ENCODE results near the gene GALNT1.
"Not testable (repeated sequence)": the region's sequence is repeated elsewhere in the genome, so short reads cannot be mapped to it uniquely, and the experiment has no call there.

Gene GALNT1

DNA sequence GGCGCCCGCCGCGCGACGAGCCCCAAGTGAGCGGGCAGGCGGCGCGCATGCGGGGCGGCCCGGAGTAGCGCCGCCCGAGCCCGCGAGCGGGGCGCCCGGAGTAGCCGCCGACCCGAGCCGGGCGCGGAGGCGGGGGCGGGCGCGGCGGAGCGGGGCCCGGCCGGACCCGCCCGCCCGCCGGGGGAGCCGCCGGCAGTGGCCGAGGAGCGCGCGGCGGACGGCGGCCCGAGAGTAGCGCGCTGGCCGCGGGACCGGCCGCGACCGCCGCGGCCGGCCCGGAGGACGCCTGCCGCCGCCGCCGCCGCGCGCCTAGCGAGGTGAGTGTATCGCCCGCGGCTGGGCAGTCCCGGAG lies at the start of gene GALNT1:
TSS of gene GALNT1 (plus strand) at position 195 of the 352 bp plus-strand sequence. CDS start 72,923 bp downstream, outside the sequence.
- DNase-seq = no peak

GRCh38 chr18:35533916-35534405 lies 47.6 kb upstream of the GALNT1 start:
- DNase-seq = no peak

DNA sequence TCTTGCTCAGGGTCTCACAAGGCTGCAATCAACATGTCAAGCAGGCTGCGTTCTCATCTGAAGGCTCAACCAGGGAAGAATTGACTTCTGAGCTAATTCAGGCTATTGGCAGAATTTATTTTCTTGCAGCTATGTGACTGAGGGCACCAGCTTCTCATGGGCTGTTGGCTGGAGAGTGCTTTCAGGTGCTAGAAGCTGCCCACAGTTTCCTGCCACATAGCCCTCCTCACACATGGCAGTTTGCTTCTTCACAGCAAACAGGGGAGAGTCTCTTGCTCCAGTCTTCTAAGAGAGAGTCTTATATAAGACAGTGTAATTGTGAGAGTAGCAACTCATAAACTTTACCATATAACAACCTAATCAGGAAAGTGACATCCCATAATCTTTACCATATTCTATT lies 46.2 kb upstream of the GALNT1 start:
- DNase-seq = no peak

GRCh38 chr18:35542356-35542755 lies 39.2 kb upstream of the GALNT1 start:
- DNase-seq = no peak

DNA sequence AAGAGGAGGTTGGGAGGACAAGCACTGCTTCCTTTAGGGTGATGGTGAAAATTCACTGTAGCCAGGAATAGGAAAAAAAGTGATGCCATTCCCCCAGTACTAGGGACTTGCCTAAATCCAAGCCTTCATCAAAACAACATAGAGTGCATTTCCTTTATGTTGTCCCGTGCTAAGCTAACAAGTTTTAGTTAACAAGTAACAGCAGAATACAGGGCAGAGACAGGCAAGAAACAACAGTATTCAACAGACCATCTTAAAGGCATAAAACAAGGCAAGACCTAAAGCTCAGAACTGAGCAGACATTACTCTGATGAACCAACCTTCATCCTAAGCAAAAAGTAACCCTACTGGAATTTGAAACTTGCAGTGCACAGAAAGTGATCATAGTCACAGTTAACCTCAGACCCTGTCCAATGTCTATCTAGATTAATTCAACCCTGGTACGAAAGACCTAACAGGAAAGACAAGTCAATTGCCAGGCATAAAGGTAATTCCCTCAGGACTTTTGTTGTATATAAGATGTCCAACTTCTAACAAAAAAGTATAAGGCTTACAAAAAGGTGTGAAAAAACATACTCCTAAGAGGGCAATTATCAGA lies 34.4 kb upstream of the GALNT1 start:
- no peak for DNase-seq

DNA sequence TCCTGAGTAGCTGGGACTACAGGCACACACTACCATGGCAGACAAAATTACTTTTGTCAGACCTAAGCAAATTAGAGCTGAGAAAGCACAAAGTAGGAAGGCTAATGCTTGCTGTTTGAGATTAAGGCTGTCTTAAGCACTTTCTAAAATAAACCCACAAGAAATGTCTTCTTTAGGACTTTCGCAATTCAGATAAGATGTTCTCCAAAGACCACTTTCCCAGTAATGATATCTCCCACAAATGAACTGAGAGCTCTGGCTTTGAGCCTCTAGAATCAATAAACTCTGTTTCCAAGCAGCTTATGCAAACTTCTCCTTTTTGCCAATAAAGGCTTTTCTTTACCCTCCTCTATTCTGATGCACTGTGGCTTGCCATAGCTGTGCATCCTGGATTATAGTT lies 32.0 kb upstream of the GALNT1 start:
- no peak for DNase-seq

DNA sequence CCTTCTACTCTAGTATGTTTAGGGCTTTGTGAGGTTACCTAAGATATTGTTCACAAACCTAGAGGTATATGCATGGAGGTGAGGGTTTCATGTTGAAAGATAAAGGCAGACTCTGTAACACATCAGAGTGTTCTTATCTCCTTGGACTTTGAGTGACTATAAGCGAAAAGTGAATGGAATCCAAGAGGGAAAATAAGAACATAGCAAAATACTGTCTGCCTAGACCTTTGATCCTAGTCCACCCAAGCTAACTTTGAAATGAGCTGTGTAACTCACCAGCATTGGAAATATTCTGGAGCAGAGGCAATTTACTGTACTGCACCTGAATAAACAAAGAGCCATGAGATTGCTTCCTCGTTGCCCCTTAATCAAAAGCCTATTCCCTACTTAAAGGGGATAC lies 28.2 kb upstream of the GALNT1 start:
- no peak for DNase-seq

DNA sequence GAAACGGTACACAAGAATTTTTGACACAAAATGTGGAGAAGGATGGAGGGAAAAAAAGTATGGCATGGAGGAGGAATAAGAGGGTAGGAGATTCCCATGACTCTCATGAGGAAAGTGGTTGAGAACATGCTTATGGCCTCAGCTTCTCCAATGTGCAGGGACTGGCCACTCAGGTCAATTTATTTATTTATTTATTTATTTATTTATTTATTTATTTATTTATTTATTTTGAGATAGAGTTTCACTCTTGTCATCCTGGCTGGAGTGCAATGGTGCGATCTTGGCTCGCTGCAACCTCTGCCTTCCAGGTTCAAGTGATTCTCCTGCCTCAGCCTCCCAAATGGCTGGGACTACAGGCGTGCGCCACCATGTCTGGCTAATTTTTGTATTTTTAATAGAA lies 26.0 kb upstream of the GALNT1 start:
- DNase-seq = not testable (repeated sequence)

- no peak for DNase-seq
Measured at GRCh38 chr18:35559867-35560266, 21.7 kb upstream of the GALNT1 start.

DNA sequence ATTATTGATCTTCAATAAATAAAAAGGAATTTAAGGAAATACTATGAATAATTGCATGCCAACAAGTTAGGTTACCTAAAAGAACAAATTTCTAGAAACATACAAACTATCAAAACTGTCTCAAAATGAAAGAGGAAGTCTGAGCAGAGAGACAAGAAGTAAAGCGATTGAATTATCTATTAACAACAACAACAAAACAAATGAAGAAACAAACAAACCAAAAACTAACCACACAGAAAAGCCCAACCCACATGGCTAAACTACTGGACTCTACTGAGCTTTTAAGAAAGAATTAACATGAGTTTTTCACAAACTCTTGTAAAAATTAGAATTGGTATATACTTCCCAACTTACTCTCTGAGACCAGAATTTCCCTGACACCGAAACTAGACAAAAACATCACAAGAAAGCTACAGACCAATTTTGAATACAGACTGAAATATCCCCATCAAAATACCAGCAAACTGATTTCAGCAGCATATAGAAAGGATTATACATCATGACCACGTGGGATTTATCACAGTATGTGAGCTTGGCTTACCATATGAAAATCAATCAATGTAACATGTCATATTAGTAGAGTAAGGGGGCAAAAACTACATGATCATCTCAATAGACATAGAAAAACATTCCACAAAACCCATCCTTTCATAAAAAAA lies 16.6 kb upstream of the GALNT1 start:
- no peak for DNase-seq

- DNase-seq = no peak
Measured at GRCh38 chr18:35566019-35566418, 15.5 kb upstream of the GALNT1 start.

DNA sequence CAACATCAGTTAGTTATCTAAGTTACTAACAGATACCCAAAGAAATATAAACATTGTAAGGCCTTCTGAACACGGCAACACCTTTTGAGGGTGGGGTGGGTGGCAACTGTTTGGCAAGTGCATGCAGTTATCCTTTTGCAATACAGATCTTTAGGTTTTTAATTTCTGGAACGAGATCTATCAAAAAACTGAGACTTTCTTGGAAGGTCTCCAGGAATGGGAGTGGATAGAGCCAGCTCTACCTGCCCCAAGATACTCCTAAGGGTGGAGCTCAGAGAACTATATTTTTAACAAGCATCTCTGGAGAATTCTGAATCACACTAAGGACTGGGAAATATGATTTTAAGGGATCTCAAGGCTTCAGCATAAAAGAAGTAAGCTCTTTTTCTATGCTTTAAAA lies 11.4 kb upstream of the GALNT1 start:
- DNase-seq = no peak

- DNase-seq = no peak
Measured at GRCh38 chr18:35571138-35571537, 10.4 kb upstream of the GALNT1 start.

GRCh38 chr18:35572644-35573043 lies 8.9 kb upstream of the GALNT1 start:
- DNase-seq = no peak

DNA sequence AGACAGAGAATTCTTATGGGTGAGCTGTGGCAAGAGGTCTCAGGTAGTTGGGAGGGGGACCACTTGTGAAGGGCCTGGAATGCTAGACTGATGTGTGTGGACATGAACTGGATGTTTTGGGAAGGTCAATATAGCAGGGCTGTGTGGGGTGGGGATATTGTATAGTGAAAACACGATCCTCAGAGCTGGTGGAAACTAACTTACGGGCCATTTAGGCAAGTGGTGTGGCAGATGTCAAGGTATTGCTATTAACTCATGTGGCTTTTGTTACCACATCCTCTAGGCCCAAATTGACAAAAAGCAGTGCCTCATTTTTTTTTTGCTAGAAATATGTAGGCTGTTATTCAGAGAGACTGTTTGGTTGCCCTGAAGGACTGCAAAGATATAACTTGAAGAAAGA lies 8.0 kb upstream of the GALNT1 start:
- DNase-seq = no peak

- not testable (repeated sequence) for DNase-seq
Measured at GRCh38 chr18:35576240-35576845, 5.2 kb upstream of the GALNT1 start.

- no peak for DNase-seq
Measured at GRCh38 chr18:35577045-35577848, 4.3 kb upstream of the GALNT1 start.

- DNase-seq = no peak
Measured at GRCh38 chr18:35578481-35578880, 3.1 kb upstream of the GALNT1 start.

DNA sequence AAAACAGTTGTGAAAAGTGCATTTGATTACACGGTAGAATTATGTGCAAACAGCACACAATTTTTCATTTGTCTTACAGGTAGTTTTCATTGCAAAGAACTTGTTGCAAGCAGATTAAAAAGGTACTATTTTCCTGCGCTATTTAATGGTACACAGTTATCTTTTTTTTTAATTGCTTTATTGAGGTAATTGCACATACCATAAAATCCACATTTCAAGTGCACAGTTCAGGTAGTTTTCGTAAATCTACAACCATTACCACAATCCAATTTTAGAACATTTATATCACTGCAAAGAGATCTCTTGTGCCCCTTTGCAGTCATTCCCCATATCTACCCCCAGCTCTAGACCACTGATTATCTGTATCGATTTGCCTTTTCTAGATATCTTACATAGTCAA lies 2.6 kb upstream of the GALNT1 start:
- no peak for DNase-seq

DNA sequence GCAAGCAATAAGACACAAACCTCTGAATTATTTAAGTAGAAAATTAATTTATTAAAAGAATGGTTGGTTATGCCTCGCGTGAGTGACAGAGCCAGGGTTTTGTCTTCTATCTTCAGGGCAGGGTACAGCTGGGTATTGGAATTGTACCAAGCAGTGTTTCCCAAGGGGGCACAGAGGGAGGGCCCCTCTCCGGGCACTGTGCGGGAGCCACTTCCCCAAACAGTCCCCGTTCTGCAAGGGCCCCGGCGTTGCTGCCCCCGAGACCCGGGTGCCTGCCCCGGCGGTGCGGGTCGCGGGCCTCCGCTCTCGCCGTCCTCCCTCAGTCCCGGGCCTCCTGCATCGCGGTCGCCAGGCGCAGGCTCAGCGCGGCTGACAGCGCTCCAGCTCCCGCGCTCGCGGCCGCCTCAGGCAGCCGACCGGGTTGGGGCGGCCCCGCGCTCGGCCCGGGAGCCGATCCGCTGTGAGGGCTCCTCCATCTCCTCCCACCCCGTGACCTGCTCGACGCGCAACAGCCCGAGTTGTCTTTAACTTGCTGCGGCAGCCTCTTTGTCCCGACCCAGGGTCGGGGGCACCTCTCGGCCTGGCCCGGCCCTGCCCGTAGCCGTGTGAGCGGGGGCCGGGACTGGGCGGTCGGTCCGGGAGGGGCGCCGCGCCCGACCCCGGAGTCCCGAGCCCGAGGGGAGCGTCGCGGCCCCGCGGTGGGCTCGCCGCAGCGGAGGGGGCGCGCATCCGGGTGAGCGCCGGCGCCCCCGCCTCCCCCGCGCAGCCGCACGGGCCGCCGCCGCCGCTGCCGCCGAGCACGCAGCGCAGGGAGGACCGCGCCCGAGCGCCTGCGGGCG lies 620 bp upstream of the GALNT1 start:
- peak; percentile 34 for DNase-seq

DNA sequence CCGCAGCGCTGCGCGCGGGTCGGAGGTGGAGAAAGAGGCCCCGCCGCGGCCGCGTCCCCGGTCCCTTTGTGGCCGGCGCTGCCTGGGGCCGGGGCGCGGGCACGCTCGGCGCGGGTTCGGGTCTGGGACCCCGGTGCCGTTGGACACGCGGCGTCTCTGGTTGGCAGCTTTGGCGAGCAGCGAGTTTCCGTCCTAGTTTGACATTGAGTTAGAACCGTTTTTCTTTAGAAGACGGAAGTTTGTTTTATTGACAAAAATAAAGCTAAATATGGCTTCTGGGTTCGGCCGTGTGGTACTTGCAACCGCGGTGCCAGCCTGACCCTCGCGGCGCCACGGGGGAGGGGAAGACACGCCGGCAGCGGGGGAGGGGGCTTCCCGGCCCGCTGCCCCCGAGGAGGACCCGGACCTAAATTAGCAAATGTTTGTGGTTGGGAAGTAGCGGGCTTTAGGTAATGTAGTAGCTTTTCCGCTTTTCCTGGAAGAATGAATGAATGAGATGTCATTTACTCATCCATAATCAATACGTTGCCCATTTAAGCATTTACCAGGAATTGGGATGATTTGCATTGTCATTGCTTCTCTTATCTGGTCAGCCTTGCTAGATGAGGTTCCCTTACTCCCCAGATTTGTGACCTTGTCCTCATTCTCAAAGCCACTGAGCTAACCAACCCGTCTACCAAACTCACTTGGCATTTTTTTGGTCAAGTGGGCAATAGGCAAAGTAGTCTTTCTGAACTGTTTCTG lies 530 bp downstream of the GALNT1 start:
- DNase-seq = peak; percentile 24

Measured in DMS79 treated with DMSO at 0.1 percent for 48 hours (cell line).